Astrocyte of the cerebellum (primary cell): ENCODE measurements around the gene DOP1B.

Experiments
- DNase-seq: peaks from one replicate; pipeline ENCODE4 v3.0.0-alpha.2; 2011; ENCODE audit warnings: low read depth
- H3K4me3 ChIP-seq: 2 replicates; pipeline ENCODE4 v1.5.1; 2011; ENCODE audit warnings: mild to moderate bottlenecking, low read depth, low read length, moderate library complexity
- CTCF ChIP-seq: IDR thresholded peaks from 2 replicates; pipeline ENCODE4 v1.5.1; 2012; ENCODE audit warnings: low read length, low read depth, moderate library complexity, mild to moderate bottlenecking; ENCODE audit errors: missing control alignments
- in situ Hi-C: cut with HindIII; loops from 2 replicates; pipeline ENCODE4 v1.10.0; 2017; ENCODE audit warnings: low sequenced_read_pairs

Gene DOP1B

GRCh38 chr21:36156815-36157670 is at the start of gene DOP1B:
Gene DOP1B, plus strand, starts transcription at chr21:36156824. Its CDS starts 7,910 bp downstream, at chr21:36164734.
- DNase-seq = no peak
- no peak for TF ChIP-seq CTCF
- H3K4me3 ChIP-seq = peak within 1 kb of the TSS; percentile 69
- in situ Hi-C loops = no loop called here

- in situ Hi-C loops = no loop called here
- no peak for TF ChIP-seq CTCF
- no peak for DNase-seq
- H3K4me3 ChIP-seq = no peak overlapping the region
Observed at GRCh38 chr21:36109868-36110267, 46.8 kb upstream of the DOP1B start.

GRCh38 chr21:36111238-36111637 is 45.4 kb upstream of the DOP1B start:
- H3K4me3 ChIP-seq = no peak overlapping the region
- DNase-seq = no peak
- no peak for TF ChIP-seq CTCF
- in situ Hi-C loops = no loop called here

- no peak for TF ChIP-seq CTCF
- in situ Hi-C loops = no loop called here
- no peak overlapping the region for H3K4me3 ChIP-seq
- no peak for DNase-seq
Observed at GRCh38 chr21:36113647-36114428, 42.8 kb upstream of the DOP1B start.

GRCh38 chr21:36115138-36115730 is 41.4 kb upstream of the DOP1B start:
- in situ Hi-C loops = no loop called here
- no peak for DNase-seq
- no peak overlapping the region for H3K4me3 ChIP-seq
- no peak for TF ChIP-seq CTCF

GRCh38 chr21:36117286-36117741 is 39.3 kb upstream of the DOP1B start:
- H3K4me3 ChIP-seq = no peak overlapping the region
- in situ Hi-C loops = no loop called here
- no peak for TF ChIP-seq CTCF
- DNase-seq = no peak
